ENCODE measurements around the gene EXOSC1. TPM values are rescaled to one million over a fixed set of nuclear protein-coding genes. Genes with fewer than 3 reads are reported as not detected.
"Not testable (repeated sequence)": the region's sequence is repeated elsewhere in the genome, so short reads cannot be mapped to it uniquely, and the experiment has no call there.

The EXOSC1 gene, protein sequence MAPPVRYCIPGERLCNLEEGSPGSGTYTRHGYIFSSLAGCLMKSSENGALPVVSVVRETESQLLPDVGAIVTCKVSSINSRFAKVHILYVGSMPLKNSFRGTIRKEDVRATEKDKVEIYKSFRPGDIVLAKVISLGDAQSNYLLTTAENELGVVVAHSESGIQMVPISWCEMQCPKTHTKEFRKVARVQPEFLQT
- total RNA-seq, result 53.9 and 55.1 TPM in 2 replicates

GRCh38 chr10:97445722-97446639 is at the start of gene EXOSC1, which contains the start of gene ZDHHC16:
EXOSC1 (minus strand) TSS chr10:97446006; CDS start chr10:97445985, 21 bp downstream.
ZDHHC16 (plus strand) TSS chr10:97446175; CDS start chr10:97451676, 5,501 bp downstream.
- intact Hi-C loops (cut with micrococcal nuclease), result loop anchor here (1.0 to 2.0 kb wide), 7 partner anchors 20 to 194 kb away; partner anchors contain the start of genes ARHGAP19, MMS19, MORN4 and PGAM1

DNA sequence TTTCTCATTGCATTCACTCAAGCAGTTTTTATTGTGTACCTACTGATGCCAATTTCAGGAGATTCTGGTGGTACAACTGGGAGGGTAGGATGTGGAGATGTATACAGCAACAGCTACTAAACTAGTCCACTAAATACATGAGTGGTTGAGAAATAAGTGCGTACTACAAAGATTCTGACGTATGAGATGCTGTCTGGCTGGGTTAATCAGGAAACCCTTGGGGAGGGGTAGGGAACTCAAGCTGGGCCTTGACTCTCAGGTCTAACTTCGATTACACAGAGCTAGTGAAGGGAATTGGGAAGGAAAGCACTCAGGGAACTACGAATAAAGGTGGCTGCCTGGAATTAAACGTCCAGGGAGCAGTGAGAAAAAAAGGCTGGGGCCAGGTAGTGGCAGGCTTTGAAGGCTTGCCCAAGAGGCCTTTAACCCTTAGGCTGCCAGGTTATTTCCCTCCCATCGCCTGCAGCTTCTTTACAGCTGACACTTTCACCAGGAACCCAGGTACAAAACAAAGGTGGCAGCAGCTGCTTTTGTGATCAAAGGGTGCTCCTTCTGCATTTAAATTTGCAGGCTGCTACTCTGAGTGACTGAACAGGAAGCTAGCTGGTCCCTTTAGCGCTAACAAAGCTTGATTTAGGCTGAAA is 49.2 kb upstream of the EXOSC1 start:
- intact Hi-C loops (cut with micrococcal nuclease), result loop anchor here (5.0 kb wide), 1 partner anchor 158 kb away; no protein-coding TSS in a partner anchor

- intact Hi-C loops (cut with micrococcal nuclease), result no loop called here
Measured at GRCh38 chr10:97494151-97494550, 48.3 kb upstream of the EXOSC1 start.

DNA sequence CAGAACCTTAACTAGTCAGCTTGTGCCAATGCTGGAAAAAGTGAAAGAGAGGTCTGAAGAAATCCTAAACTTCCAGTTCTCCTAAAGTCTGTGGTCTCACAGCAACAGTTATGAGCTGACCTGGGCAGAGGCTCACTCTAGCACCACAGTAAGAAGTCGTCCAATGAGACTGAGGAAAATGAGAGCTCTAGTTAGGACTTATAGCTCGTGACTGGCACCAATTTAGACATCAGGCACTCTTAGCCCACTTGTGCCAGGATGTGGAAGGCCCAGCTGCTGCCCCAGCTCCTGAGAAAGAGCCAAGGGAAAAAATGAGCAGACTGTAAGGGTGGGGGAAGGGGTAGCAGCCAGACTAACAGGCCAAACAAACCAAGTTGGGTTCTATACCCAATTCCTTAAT is 44.8 kb upstream of the EXOSC1 start:
- intact Hi-C loops (cut with micrococcal nuclease), result no loop called here

DNA sequence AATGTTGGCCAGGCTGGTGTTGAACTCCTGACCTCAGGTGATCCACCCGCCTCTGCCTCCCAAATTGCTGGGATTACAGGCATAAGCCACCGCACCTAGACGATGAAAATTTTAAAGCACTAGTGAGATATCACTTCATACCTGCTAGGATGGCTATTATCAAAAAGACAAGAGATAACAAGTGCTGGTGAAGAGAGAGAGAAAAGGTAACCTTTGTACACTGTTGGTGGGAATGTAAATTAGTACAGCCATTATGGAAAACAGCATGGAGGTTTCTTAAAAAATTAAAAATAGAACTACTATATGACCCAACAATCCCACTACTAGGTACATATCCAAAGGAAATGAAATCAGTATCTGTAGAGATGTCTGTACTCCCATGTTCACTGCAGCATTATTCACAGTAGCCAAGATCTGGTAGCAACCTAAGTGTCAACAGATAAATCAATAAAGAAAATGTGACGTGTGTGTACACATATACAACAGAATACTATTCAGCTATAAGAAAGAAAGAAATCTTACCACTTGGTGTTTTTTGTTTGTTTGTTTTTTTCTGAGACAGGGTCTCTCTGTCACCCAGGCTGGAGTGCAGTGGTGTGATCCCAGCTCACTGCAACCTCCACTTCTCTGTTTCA is 40.0 kb upstream of the EXOSC1 start:
- intact Hi-C loops (cut with micrococcal nuclease), result no loop called here

DNA sequence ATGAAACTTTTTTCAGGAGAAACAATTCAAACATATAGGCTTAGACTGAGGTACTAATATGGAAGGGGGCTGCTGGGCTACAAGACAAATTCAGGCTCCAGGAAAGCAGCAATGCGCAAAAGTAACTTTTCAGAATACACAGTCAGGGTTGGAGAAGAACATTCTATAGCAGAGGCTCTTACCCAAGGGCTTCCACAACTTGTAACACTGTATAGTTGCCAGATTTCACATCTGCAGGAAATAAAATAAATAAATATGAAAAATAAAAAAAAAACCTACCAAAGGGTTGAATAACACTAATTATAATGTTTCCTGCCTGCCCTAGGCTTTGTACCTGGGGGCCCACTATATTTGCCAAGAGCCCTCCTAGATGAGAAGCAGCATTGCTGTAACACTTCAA is 38.1 kb upstream of the EXOSC1 start:
- intact Hi-C loops (cut with micrococcal nuclease), result no loop called here

GRCh38 chr10:97483506-97483905 is 37.7 kb upstream of the EXOSC1 start:
- intact Hi-C loops (cut with micrococcal nuclease), result no loop called here

- intact Hi-C loops (cut with micrococcal nuclease), result no loop called here
Measured at GRCh38 chr10:97482381-97482780, 36.6 kb upstream of the EXOSC1 start.

DNA sequence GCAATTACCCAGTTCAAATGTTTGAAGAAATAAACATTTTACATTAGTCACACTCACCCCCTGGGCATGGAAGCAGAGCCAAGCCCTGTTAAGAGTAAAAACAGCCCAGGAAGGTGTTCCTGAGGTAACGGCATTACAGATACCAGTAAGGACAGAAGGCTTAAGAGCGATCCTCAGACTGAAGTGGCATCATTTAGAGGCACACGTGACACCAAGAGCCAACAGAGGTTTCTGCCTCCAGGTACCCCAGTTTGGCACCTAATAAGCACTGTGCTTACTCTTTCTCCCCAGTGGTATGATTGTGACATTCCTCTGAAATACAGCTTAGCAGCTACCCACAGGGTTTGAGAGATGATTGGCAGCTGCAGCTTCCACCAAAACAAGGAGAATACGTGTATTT is 35.3 kb upstream of the EXOSC1 start:
- intact Hi-C loops (cut with micrococcal nuclease), result no loop called here

- intact Hi-C loops (cut with micrococcal nuclease), result no loop called here
Measured at GRCh38 chr10:97479939-97480338, 34.1 kb upstream of the EXOSC1 start.

DNA sequence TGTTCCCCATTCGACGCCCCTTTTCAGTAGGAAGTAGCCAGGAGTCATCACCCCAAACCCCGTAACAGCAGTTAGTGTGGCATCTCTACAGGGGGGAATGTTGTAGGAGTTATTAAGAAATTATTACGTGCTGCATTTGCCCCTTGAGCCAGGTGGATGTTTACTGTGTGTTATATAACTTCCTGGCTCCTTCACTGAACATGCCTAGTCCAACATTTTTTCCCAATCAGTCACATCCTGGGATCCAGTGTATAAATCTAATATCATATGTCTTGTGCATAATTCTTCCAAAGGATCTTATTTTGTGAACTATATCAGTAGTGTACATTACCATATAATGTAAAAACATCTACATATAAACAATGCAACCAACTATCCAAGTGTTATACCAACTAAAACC is 33.6 kb upstream of the EXOSC1 start:
- intact Hi-C loops (cut with micrococcal nuclease), result not testable (repeated sequence)

DNA sequence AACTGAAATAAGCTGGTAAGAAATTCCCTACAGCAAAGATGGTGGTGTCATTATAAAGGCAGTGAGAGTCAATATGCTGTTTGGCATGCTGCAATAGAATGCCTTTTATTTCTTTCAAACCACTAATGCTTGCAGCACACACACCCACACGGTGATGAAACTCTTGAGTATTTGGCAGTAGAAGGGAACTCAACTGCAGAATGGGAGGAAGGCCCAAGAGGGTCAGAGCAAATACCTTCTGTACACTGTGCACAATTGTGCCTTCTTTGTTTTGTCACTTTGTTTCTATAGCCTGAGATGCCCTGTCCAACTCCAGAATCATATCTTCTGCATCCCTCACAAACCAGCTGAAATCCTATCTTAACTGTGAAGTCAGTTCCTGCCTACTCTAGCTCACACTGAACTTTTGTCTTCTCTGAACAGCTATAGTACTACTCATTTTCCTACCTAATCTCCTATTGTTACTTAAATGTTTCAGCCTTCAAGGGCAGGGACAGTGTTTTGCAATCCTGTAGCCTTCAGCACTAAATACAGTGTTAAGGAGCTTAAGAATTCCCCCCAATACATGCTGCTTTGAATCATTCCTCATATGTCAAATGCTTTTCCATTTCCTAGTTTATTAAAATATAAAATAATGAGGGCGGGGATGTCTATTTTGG is 30.3 kb upstream of the EXOSC1 start:
- intact Hi-C loops (cut with micrococcal nuclease), result no loop called here

DNA sequence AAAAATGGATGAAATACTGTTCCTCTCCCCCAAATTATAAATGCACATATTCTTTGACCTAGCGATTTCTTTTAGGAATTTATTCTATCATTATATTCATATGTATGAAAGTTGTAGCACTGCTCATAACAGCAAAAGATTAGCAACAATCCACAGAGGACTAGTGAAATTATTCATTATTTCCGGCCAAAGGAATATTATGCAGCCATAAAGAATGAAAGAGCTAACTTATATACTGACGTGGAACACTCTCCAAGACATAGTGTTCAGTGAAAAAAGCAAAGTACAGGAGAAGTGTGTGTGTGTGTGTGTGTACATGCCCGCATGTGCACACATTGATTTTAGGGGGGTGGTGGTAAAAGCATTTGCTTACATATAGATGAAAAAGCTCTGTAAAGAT is 29.1 kb upstream of the EXOSC1 start:
- intact Hi-C loops (cut with micrococcal nuclease), result no loop called here

DNA sequence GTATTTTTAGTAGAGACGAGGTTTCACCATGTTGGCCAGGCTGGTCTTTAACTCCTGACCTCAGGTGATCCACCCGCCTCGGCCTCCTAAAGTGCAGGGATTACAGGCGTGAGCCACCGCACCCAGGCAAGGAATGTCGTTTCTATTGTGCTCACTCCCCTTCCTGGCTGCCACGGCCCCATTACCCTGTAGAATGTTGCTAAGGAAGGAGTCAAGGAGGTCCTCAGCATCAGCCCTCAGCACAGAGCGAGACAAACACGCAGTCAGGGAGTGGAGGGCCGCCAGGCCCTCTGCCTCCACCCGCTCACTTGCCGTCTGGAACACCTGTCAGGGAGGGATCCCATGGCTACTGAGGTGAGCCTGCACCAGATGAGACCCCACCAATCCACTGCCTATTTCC is 23.0 kb upstream of the EXOSC1 start:
- intact Hi-C loops (cut with micrococcal nuclease), result not testable (repeated sequence)

- intact Hi-C loops (cut with micrococcal nuclease), result no loop called here
Measured at GRCh38 chr10:97468162-97468561, 22.4 kb upstream of the EXOSC1 start.

DNA sequence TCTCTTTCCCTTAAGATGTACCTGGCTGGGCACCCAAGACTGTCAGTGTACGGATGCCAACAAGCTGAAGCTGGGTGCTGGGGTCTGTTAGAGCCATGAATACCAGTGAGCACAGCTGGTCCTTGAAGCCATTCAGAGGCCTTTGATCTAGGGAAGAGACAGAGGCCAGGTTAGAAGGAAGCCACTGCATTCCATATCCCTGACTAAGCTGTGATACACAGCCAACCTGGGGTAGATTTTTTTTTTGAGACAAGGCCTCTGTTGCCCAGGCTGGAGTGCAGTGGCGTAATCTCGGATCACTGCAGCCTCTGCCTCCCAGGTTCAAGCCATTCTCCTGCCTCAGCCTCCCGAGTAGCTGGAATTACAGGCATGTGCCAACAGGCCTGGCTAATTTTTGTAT is 20.9 kb upstream of the EXOSC1 start:
- intact Hi-C loops (cut with micrococcal nuclease), result no loop called here

DNA sequence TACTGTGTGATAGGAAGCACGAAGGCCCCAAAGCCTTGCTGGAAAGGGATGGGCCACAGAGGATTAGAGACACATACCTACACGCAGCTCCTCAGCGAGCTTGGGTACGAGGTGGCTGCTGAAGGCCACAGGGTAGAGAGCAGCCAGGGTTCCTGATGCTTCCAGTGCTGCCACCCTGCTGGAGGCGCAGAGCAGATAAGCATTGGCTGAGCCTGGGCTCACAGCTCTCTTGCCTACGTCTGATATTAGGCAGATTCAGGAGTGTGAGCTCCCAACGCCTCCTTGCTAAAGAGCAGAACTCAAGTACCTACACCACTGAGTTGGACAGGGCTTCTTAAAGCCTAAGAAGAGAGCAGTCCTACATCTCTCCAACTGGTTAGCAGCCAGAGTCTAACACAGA is 20.2 kb upstream of the EXOSC1 start:
- intact Hi-C loops (cut with micrococcal nuclease), result no loop called here

GRCh38 chr10:97464226-97464625 is 18.4 kb upstream of the EXOSC1 start:
- intact Hi-C loops (cut with micrococcal nuclease), result no loop called here

DNA sequence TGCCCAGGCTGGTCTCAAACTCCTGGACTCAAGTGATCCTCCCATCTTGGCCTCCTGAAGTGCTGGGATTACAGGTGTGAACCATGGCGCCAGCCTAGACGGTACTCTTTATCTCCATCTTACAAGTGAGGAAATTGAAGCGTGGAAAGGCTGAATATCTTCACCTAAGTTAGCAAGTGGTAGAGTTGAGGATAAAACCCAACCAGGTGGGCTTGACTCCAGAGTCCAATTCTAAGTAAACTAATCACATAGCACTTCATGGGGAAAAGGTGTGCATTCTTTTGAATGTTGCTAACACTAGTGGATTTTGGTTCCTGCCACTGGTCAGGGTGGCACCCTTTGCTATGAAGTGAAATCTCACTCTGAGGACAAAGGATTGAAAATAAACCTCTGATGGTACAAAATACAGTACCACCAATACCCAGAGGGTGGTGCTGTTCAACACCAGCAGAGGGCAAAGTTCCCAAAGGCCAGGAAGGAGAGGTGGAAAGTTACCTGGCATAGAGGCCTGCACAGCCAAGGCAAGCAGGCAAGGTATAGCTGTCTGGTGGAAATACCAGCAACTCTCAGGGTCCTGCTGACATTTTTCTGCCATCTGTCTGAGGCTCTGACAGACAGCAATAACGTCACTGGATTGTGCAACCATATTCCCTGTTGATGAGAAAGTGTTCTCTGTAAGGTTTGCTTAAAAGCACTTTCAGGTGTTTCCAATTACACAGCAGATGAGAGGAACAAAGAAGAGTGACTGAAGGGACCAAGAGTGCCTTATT is 17.7 kb upstream of the EXOSC1 start:
- intact Hi-C loops (cut with micrococcal nuclease), result loop anchor here (1.0 kb wide), 2 partner anchors 35 to 90 kb away; partner anchors contain the start of genes MMS19 and UBTD1

GRCh38 chr10:97462309-97462708 is 16.5 kb upstream of the EXOSC1 start:
- intact Hi-C loops (cut with micrococcal nuclease), result no loop called here

All from T-helper 2 cell treated with Interferon-gamma antibody and Interleukin-4, amounts not matched to agents 100 ng/mL and 5 ng/mL, for 36 hours (primary cell).